ENCODE data around the gene AIG1.

Gene AIG1

DNA sequence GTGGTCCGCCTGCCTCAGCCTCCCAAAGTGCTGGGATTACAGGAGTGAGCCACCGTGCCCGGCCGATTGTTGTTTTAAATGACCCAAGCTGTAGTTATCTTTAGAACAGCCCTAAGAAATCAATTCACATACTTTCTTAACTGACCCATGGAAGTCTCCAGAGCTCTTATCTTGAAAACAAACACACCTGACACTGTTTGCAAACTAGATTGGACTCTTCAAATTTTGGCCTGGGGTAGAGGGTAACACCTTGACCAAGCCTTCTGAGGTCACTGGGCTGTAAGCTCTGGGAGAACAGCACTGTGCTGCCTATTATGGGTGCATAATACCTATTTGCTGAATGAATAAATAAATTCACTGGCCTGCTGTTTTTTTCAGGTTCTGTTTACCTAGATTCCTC, 190.6 kb downstream of the AIG1 start:
- H3K4me3 ChIP-seq (ENCODE audit: control insufficient read depth, low read depth, low read length) = no peak overlapping the region
- TF ChIP-seq CTCF (IDR thresholded peaks at IDR 0.05; ENCODE audit: control insufficient read depth, insufficient read depth, low read depth, low read length, missing control alignments) = no peak
- no peak for DNase-seq (ENCODE audit: low read depth)

- DNase-seq (ENCODE audit: low read depth) = no peak
- TF ChIP-seq CTCF (IDR thresholded peaks at IDR 0.05; ENCODE audit: control insufficient read depth, insufficient read depth, low read depth, low read length, missing control alignments) = no peak
Observed at GRCh38 chr6:143252961-143253360, 192.3 kb downstream of the AIG1 start.

DNA sequence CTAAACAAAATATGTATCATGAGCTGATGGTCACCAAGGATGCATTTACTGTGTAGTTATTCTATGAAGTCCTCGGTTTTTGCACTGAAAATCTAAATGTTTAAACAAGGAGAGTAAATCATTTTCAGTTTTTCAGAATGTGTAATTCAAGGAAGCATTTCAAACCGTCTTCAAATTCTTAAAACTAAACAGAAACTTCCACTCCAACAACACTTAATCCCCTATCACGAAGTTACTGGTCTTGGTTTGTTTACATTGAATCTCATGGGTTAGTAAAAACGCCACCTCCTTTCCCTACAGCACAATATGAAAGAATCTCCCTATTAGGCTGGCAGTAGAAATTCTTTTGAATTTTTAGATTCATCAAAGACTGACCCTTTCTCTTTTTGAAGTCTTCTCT, 192.9 kb downstream of the AIG1 start:
- TF ChIP-seq CTCF (IDR thresholded peaks at IDR 0.05; ENCODE audit: control insufficient read depth, insufficient read depth, low read depth, low read length, missing control alignments) = no peak
- DNase-seq (ENCODE audit: low read depth) = no peak
- no peak overlapping the region for H3K4me3 ChIP-seq (ENCODE audit: control insufficient read depth, low read depth, low read length)

More at GRCh38 chr6:143252961-143253360, 192.3 kb downstream of the AIG1 start:
- no peak overlapping the region for H3K4me3 ChIP-seq (ENCODE audit: control insufficient read depth, low read depth, low read length)

DNA sequence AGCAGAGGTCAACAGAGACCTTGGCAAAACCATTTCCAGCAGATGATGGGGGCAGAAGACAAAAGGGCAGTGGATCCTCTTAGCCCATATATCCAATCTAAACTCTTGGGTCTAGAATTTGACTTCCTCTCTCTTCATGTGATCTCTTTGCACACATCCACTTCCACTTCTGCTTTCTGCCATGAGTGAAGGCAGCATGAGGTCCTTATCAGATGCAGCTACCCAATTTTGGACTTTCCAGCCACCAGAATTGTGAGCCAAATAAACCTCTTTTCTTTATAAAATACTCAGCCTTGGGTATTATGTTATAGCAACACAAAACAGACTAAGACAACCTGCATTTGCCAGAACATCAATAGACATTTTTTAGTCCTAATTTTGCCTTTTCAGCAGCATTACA, 198.3 kb downstream of the AIG1 start:
- H3K4me3 ChIP-seq (ENCODE audit: control insufficient read depth, low read depth, low read length) = no peak overlapping the region
- no peak for TF ChIP-seq CTCF (IDR thresholded peaks at IDR 0.05; ENCODE audit: control insufficient read depth, insufficient read depth, low read depth, low read length, missing control alignments)
- no peak for DNase-seq (ENCODE audit: low read depth)

DNA sequence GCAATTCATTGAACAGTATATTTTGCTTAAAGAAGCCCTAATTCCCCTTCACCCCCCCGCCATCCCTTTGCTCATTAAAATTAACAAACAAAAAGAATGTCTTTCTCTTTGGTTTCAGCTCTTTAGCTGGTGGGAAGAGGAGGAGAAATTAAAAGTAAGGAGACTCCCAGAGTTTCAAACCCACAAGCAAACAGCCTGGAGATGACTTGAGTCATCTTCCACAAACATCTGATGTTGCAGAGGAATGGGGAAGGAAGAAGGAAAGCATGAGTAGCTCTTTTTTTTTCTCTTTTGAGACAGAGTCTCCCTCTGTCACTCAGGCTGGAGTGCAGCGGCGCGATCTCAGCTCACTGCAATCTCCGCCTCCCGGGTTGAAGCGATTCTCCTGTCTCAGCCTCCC, 200.2 kb downstream of the AIG1 start:
- peak; percentile 25 for DNase-seq (ENCODE audit: low read depth)
- TF ChIP-seq CTCF (IDR thresholded peaks at IDR 0.05; ENCODE audit: control insufficient read depth, insufficient read depth, low read depth, low read length, missing control alignments) = no peak
- no peak overlapping the region for H3K4me3 ChIP-seq (ENCODE audit: control insufficient read depth, low read depth, low read length)

GRCh38 chr6:143261899-143262436, 201.3 kb downstream of the AIG1 start:
- TF ChIP-seq CTCF (IDR thresholded peaks at IDR 0.05; ENCODE audit: control insufficient read depth, insufficient read depth, low read depth, low read length, missing control alignments) = no peak
- no peak for DNase-seq (ENCODE audit: low read depth)
- H3K4me3 ChIP-seq (ENCODE audit: control insufficient read depth, low read depth, low read length) = no peak overlapping the region

GRCh38 chr6:143262859-143263258, 202.2 kb downstream of the AIG1 start:
- H3K4me3 ChIP-seq (ENCODE audit: control insufficient read depth, low read depth, low read length) = no peak overlapping the region
- no peak for DNase-seq (ENCODE audit: low read depth)
- TF ChIP-seq CTCF (IDR thresholded peaks at IDR 0.05; ENCODE audit: control insufficient read depth, insufficient read depth, low read depth, low read length, missing control alignments) = no peak
